ENCODE measurements around the gene BFSP1. TPM values are rescaled to one million over a fixed set of nuclear protein-coding genes. Genes with fewer than 3 reads are reported as not detected.

Gene BFSP1
- total and polyA plus RNA-seq, 2 experiments from 2014 or later: 2.7 to 4.9 TPM

- no peak for TF ChIP-seq ZNF462 (CRISPR knock-in tag; IDR thresholded peaks at IDR 0.05)
Measured at GRCh38 chr20:17541596-17541995, 10.4 kb upstream of the BFSP1 start (continued).

GRCh38 chr20:17538517-17539170 lies 7.5 kb upstream of the BFSP1 start:
- DNase-seq (ENCODE audit: low spot score): no peak

GRCh38 chr20:17537959-17538358 lies 6.8 kb upstream of the BFSP1 start:
- Mint-ChIP-seq H3K27ac (no peak overlapping the region), H3K9me3 (peaks cover 4% of the 10 kb centered on the region; the same call in 2 of the 3 replicates), H3K36me3 (ENCODE audit: low read depth) (peaks cover 3% of the 10 kb centered on the region; the same call in 2 of the 3 replicates), H3K27me3 (ENCODE audit: insufficient read depth, low read depth, poor library complexity) (peaks cover 6% of the 10 kb centered on the region), H3K4me1 (peaks cover 18% of the 10 kb centered on the region), H3K4me3 (no peak overlapping the region)
- no peak for DNase-seq (ENCODE audit: low spot score)
- Histone ChIP-seq H3K27me3 (ENCODE audit: insufficient read depth) (no peaks in the 10 kb centered on the region), H3K4me1 (ENCODE audit: insufficient read depth) (peaks cover 6% of the 10 kb centered on the region), H3K4me2 (no peak overlapping the region), H3K9me2 (ENCODE audit: insufficient read depth) (no peaks in the 10 kb centered on the region), H3F3A (replicated peaks; ENCODE audit: low read depth) (peaks cover 4% of the 10 kb centered on the region; the same call in 1 of the 2 replicates), H3K36me3 (ENCODE audit: insufficient read depth) (no peaks in the 10 kb centered on the region), H3K4me3 (no peak overlapping the region), H4K20me1 (replicated peaks; ENCODE audit: insufficient read depth) (no peaks in the 10 kb centered on the region), H3K27ac (ENCODE audit: low read depth) (no peak overlapping the region), H3K79me2 (replicated peaks; ENCODE audit: insufficient read depth) (no peaks in the 10 kb centered on the region), H2AFZ (no peak overlapping the region)
- ATAC-seq: no peak
- TF ChIP-seq ZNF114 (CRISPR knock-in tag; IDR thresholded peaks at IDR 0.05) (no peak), EZH2 (IDR thresholded peaks at IDR 0.05; ENCODE audit: low read depth, unreplicated experiment) (no peak), ETS1 (IDR thresholded peaks at IDR 0.05) (no peak)

More at GRCh38 chr20:17538517-17539170, 7.5 kb upstream of the BFSP1 start:
- Mint-ChIP-seq H3K27ac (no peak overlapping the region), H3K27me3 (ENCODE audit: insufficient read depth, low read depth, poor library complexity) (peaks cover 6% of the 10 kb centered on the region), H3K4me1 (peaks cover 13% of the 10 kb centered on the region), H3K36me3 (ENCODE audit: low read depth) (peaks cover 3% of the 10 kb centered on the region; the same call in 2 of the 3 replicates), H3K9me3 (peaks cover 4% of the 10 kb centered on the region; the same call in 2 of the 3 replicates), H3K4me3 (no peak overlapping the region)
- no peak overlapping the region for H3K4me2 ChIP-seq
- no peak for ATAC-seq
- H3K27ac ChIP-seq (ENCODE audit: low read depth): no peak overlapping the region
- H3F3A ChIP-seq (replicated peaks; ENCODE audit: low read depth): peaks cover 4% of the 10 kb centered on the region; the same call in 1 of the 2 replicates
- TF ChIP-seq JUNB (IDR thresholded peaks at IDR 0.05; ENCODE audit: unreplicated experiment): no peak
- no peak for TF ChIP-seq EZH2phosphoT487 (IDR thresholded peaks at IDR 0.05; ENCODE audit: unreplicated experiment)
- H3K4me1 ChIP-seq (ENCODE audit: insufficient read depth): peaks cover 3% of the 10 kb centered on the region
- no peaks in the 10 kb centered on the region for H3K36me3 ChIP-seq (ENCODE audit: insufficient read depth)
- H3K9me2 ChIP-seq (ENCODE audit: insufficient read depth): no peaks in the 10 kb centered on the region
- no peak overlapping the region for H3K4me3 ChIP-seq
- H4K20me1 ChIP-seq (replicated peaks; ENCODE audit: insufficient read depth): no peaks in the 10 kb centered on the region
- H3K79me2 ChIP-seq (replicated peaks; ENCODE audit: insufficient read depth): no peaks in the 10 kb centered on the region
- no peaks in the 10 kb centered on the region for H3K27me3 ChIP-seq (ENCODE audit: insufficient read depth)
- no peak overlapping the region for H2AFZ ChIP-seq
